Islet of Langerhans (tissue), 1 donor: ENCODE results near the gene KLHL29.
A peak's percentile ranks its signal among the peaks of the same experiment; 100 is the strongest.

Source experiments
- FAIRE-seq: peaks from one replicate; lab custom pipeline; 2011; peaks lifted over from hg19 to GRCh38; lab: Jason Lieb, UNC

KLHL29 gene

GRCh38 chr2:23661276-23662050, 276.5 kb downstream of the KLHL29 start:
- no peak for FAIRE-seq

DNA sequence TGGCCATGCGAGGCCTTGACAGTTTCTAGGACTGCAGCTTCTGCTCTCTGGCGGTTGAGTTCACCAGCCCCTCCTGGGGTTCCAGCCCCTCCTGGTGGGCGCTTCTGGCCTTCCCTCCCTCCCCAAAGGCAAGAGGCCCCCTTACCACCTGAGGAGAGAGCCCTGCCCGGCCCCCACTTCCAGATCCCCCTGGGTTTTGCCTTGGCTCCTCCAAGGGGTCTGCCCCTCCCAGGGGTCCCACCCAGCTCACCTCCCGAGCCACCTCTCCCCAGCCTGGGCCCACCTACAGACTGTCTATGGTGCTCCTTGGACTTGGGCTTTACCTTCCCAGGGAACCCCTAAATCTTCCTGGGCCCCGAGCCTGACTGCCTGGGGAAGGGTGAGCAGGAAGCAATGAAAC, 277.5 kb downstream of the KLHL29 start:
- FAIRE-seq: no peak

DNA sequence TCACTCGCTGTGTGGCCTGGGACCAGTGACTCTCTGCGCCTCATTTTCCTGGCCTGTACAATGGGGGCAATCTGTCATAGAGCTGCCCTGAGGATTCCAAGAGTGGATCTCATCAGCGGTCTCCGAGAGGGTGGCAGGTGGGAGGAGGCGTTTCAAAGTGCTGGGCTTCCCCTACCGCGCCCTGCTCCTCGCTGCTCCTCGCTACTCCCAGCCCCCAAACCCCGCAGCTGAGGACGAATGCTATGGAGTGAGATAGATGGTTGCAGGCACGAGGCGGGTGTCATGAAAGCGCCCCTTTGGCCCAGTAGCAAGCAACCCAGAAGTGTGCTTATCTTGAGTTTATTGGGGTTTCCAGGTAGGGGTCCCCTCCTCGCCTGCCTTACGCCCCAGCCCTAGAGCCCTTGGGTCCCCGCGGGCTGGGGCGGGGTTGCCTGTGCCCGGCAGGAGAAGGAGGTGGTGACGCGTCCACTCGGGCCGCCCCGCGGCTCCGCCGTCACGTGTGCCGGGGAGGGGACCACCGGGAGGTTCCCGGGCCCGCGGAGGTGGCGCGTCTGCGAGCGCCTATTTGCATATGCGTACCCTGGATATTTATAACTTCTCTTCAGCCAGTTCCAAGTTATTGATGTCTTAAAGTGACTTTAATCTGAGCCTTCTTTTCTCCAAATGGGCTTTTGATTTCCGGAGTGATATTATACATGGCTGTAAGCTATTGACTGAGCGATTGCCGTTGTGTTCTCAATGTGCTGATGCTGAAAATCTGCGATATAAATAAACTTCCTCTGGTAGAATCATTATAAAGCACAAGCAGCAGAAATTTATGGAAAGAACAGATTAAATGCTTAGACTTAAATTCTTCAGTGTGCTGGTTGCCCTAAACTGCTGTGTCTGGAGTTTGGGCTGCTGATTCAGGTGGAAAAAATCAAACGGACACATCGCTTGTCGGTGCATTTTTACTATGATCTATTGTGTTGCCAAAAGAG, 278.3 kb downstream of the KLHL29 start:
- FAIRE-seq: peak; percentile 36

DNA sequence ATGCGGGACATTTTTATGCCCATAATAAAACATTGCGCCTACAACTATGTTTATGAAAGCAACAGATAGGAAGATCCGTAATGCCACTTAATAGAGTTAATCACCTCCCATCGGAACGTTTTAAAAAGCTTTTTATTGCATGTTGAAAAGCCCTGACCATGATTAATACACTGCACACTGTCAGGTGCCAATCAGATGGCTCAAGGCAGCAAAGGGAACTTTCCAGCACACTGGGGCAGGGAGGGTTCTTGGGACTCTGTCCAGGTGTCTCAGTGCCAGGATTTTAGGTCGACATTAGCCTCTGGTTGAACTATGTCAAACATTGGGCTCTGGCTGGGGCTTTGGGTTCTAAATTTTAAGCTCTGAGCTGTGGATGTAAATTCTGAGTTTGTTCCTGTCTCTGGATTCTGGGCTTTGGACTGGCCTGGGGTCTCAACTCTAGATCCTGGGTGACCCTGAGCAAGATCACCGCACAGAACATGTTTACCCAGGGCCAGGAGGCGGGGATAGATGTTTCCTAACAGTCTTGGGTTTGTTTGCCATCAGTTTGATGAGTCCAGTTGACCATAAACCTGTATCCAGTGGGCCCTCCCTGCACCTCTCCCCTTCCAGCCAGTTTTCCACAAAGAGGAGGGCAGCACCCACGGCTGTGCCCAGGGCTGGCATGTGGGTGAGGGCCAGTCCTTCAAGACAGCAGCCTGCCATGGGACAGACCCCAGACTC, 279.2 kb downstream of the KLHL29 start:
- no peak for FAIRE-seq

DNA sequence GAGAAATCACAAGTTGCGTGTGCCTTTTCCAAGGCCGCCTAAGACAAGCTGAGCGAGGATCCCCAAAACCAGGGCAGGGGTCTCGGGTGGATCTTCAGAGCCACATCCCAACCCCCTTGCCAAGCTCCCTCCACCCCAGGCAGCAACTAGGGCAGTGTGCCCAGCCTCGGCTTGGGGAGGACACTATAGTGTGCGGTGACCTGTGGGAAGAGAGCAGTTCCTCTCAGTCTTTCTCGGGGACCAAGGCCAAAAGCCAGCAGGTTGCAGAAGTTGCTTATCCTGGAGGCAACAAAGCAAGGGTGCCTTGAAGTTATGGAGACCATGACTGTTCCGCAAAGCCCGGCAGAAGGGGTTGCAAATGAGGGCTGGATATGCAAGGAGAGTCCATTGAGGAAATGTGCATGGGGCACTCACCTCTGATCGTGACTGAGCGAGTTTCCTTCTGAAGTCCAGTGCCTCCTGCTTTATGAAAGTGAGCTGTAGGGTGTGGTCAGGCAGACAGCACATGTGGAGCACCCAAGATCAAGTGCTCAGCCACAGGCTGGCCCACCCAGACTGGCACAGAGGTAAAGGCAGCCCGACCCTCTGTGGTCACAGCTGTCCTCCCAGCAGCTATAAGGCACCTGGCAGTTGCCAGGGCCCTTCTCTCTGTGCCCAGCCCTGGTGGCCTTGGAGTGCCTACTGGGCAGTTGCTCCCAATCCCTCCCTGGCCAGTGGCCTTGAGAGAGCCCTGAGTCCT, 281.4 kb downstream of the KLHL29 start:
- no peak for FAIRE-seq

DNA sequence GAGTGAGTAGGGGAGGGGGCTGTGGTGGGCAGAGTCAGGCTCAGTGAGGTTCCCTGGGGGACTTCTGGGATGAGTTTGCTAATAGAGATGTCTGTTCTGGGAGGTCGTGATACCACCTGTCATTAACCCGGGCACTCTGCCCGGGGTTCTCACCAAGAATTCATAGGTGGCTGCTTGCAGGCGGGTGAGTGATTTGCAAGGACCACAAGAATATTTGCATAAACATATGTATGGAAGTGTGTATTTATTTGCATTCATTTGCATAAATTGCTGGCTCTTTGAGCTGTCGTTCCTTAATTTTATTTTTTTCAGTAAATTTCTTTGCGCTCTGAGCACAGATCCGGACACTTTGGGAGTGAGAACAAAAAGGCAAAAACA, 282.0 kb downstream of the KLHL29 start:
- FAIRE-seq: no peak

GRCh38 chr2:23668756-23669304, 283.9 kb downstream of the KLHL29 start:
- FAIRE-seq: no peak

DNA sequence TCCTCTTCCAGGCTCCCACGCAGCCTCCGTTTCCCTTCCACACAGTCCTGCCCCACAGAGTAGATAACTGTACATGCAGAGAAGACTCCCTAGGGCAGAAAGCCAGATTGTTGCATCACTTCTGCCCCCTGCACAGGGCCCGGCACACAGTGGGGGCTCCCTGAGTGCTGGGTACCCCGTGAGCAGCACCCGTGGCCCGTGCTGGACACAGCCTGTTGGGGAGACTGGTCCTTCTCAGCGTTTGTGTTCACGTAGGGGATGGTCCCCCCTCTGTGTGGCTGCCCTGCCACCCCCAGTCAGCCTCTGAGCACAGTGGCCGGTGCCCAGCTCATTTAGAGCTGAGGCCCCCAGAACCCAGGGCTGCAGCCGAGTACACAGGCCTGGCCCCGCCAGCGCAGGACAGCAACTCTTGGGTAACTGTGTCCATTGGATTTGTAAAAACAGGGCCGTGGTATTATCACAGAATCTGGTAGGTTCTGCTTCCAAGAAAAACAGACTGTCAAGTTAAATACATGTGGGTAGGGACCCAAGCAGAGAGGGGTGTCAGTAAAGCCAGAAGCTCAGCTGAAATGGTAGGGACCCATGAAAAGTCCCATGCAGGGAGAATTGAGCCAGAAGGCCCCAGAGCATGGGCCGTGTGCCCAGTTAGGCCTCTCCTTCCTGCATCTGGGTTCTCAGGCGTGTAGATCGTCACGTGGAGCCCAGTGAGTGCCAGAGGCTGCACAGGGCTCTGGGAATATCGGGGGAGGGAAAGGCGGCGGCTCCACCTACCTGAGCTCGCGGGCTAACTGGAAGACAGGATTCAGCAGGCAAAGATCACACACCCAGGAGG, 284.6 kb downstream of the KLHL29 start:
- FAIRE-seq: no peak

DNA sequence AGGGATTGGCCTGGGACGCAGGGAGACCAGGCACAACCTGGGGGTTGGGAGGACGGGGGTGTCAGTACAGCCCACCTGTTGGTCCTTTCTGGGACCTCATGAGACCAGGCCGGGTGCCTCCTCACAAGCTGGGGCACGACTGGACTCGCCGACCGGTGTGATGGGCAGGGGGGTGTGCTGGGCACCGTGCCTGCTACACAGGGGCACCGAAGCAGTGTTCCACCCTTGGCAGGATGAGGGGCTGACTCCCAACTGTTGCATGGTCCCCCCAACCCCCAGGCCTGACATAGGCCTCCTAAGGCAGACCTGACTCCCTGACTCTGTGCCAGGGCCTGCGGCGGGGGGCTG, 285.2 kb downstream of the KLHL29 start:
- FAIRE-seq: no peak

- FAIRE-seq: no peak
Measured at GRCh38 chr2:23673082-23673481, 288.1 kb downstream of the KLHL29 start.

DNA sequence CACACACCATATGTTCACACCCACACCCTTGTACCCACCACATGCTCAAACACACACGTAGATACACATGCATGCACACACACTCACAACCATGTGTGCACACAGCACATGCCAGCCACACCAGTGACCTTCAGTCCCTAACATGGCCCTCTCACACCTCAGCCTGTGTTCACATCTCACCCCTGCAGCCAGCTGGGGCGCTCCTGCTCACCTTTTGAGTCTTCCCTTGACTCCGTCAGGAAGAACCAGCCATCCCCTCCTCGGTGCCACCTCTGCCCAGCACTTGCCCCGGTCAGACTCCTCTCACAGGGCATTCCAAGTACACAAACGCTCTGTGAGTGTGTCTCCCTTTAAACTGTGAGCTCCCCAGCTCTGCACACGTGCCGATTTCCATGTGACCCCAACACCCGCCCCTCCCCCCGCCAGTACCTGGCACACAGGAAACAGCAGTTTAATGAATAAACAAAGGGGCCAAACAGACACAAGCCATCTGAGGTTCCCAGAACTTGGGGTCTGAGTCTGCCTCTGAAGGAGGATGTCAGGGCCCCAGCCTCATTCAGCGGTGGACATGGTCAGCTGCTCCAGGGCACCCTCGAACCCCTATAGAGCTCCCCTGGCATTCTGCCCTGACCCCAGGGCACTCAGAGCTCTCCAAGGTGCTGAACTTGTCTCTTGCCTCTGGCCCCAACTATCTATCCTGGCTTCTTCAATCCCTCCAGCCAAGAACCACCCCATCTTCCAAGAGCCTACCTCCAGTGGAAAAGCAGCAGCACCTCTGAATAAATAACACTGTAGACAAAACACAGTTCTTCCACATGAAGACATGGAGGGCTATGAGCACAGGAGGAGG, 289.1 kb downstream of the KLHL29 start:
- no peak for FAIRE-seq

- FAIRE-seq: no peak
Measured at GRCh38 chr2:23675506-23675905, 290.5 kb downstream of the KLHL29 start.

DNA sequence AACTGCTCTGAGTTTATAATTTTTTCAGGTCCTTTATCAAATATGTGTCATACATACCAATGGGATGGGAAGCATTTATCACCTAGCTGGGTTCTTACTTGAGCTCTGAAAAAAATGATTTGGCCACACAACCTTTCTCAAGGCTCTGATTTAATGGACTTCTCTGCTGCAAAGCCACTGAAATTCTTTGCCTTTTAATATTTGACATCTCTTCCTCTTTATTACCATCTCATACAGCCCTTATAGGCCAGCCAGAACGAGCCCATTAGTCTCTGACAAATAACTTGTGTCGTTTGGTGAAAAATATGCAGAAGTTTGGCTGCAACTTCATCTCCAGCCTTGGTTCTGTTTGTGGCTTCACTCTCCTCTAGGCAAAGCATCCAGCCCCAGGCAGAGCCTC, 292.9 kb downstream of the KLHL29 start:
- FAIRE-seq: no peak

DNA sequence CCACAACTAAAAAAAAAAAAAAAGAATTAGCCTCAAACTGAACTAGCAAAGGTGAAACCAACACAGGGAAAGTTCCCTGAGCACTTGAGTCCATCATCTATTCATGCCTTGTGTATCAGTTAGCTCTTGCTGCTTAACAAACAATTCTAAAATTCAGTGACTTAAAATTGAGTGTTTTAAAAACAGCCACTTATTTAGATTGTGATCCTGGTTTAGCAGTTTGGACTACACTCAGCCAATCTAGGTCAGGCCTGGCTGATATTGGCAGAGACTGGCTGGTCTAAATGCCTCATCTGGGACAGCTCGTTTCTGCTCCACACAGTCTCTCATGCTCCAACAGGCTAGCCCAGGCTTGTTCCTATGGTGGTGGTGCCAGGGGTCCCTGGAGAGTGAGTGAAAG, 294.1 kb downstream of the KLHL29 start:
- FAIRE-seq: no peak

DNA sequence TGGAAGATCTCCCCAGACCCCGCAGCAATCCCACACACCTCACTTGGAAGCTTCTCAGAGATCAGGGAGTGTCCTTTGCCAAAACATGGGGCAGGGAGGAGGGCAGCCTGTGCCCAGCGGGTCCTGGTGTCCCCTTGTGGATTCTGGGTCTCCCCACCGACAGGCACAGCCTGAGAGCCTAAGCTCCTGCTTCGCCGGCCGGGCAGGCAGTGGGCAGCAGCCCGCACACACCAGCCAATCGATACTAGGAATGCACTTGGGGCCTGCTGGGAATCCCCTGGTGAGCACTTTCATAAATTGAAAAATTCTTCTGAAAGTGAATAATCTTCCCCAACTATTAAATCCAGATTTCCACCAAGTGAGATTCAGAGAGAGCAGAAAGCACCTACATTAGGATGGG, 296.0 kb downstream of the KLHL29 start:
- FAIRE-seq: no peak

- no peak for FAIRE-seq
Measured at GRCh38 chr2:23681356-23682140, 296.6 kb downstream of the KLHL29 start.

- no peak for FAIRE-seq
Measured at GRCh38 chr2:23682481-23682880, 297.5 kb downstream of the KLHL29 start.

GRCh38 chr2:23683001-23683400, 298.0 kb downstream of the KLHL29 start:
- FAIRE-seq: no peak
